HepG2 (cell line): Measurements from ENCODE around the gene KLHL11.

Source experiments
- BCL3 ChIP-seq: sonication (generic); formaldehyde crosslinking; IDR thresholded peaks from 2 replicates; pipeline ENCODE4 v1.5.1; 2020; ENCODE audit warnings: mild to moderate bottlenecking, missing genetic modification reagents, moderate library complexity
- CTCF ChIP-seq: sonication (generic); formaldehyde crosslinking; IDR thresholded peaks from 2 replicates; pipeline ENCODE4 v1.5.0; 2020; ENCODE audit warnings: mild to moderate bottlenecking, missing genetic modification reagents, moderate library complexity
- EZH2 ChIP-seq: conservative IDR thresholded peaks from 2 replicates; pipeline ENCODE4 v1.6.1; 2012; ENCODE audit warnings: mild to moderate bottlenecking, low read depth, low read length, moderate library complexity
- HDAC6 ChIP-seq: fragments of 200-600 bp; sonication (generic); IDR thresholded peaks from 2 replicates; pipeline ENCODE4 v1.7.0; 2017; ENCODE audit warnings: mild to moderate bottlenecking, antibody characterized with exemption, low read length, low read depth
- KLF11 ChIP-seq: IDR thresholded peaks from 2 replicates; pipeline ENCODE4 v1.6.1; 2016; ENCODE audit warnings: missing compliant biosample characterization
- MEIS2 ChIP-seq: sonication (generic); formaldehyde crosslinking; IDR thresholded peaks from 2 replicates; pipeline ENCODE4 v1.9.0; 2021; ENCODE audit warnings: mild to moderate bottlenecking, missing genetic modification reagents
- NAIF1 ChIP-seq: sonication (generic); formaldehyde crosslinking; IDR thresholded peaks from 2 replicates; pipeline ENCODE4 v1.5.0; 2020; ENCODE audit warnings: mild to moderate bottlenecking, missing genetic modification reagents, borderline replicate concordance
- NCOA5 ChIP-seq: sonication (generic); formaldehyde crosslinking; IDR thresholded peaks from 2 replicates; pipeline ENCODE4 v1.4.0; 2020; ENCODE audit warnings: missing genetic modification reagents
- NFYB ChIP-seq: sonication (generic); formaldehyde crosslinking; IDR thresholded peaks from 2 replicates; pipeline ENCODE4 v1.4.0; 2020; ENCODE audit warnings: missing genetic modification reagents
- NR1H2 ChIP-seq: sonication (generic); formaldehyde crosslinking; IDR thresholded peaks from 2 replicates; pipeline ENCODE4 v1.8.1; 2022; ENCODE audit warnings: low read depth, missing genetic modification reagents, borderline replicate concordance
- ZKSCAN1 ChIP-seq: fragments of 150-350 bp; IDR thresholded peaks from 2 replicates; pipeline ENCODE4 v1.6.1; 2014; ENCODE audit warnings: low read length
- ZNF224 ChIP-seq: sonication (generic); formaldehyde crosslinking; IDR thresholded peaks from 2 replicates; pipeline ENCODE4 v1.5.0; 2020; ENCODE audit warnings: mild to moderate bottlenecking, missing genetic modification reagents
- ZNF773 ChIP-seq: sonication (generic); formaldehyde crosslinking; IDR thresholded peaks from 2 replicates; pipeline ENCODE4 v1.4.0; 2020; ENCODE audit warnings: missing genetic modification reagents, borderline replicate concordance
- ZSCAN29 ChIP-seq: sonication (generic); formaldehyde crosslinking; conservative IDR thresholded peaks from 2 replicates; pipeline ENCODE4 v1.4.0; 2020; ENCODE audit warnings: mild to moderate bottlenecking, missing genetic modification reagents

DNA sequence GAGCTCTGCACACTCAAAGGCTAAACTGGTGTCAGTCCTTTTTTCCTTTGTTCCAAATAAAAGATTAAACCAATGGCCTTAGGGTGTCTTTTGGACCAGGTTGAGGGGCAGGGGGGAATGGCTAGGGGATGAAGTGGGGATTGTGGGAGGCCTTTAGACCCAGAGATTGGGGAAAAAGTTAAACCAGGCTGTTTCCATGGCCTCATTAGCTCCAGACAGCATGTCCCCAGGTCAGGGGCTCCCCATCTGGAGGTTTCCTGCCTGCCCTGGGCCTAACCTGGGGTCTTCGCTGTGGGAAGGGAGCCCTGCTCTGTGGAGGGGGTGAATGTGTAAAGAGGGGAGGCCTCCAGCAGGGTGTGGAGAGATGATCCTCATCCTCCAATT lies 42.1 kb downstream of the KLHL11 start:
- no peak for TF ChIP-seq NAIF1 (CRISPR knock-in tag)
- no peak for TF ChIP-seq CTCF (CRISPR knock-in tag)
- no peak for TF ChIP-seq KLF11
- TF ChIP-seq BCL3 (CRISPR knock-in tag), result no peak
- no peak for TF ChIP-seq HDAC6
- no peak for TF ChIP-seq ZSCAN29 (CRISPR knock-in tag)
- no peak for TF ChIP-seq ZNF224
- no peak for TF ChIP-seq EZH2
- no peak for TF ChIP-seq NFYB (CRISPR knock-in tag)
- TF ChIP-seq NR1H2, result no peak
- TF ChIP-seq NCOA5 (CRISPR knock-in tag), result no peak
- no peak for TF ChIP-seq ZNF773 (CRISPR knock-in tag)
- TF ChIP-seq MEIS2, result no peak
- TF ChIP-seq ZKSCAN1, result no peak
